ENCODE data around the gene ANKRD12.

DNA sequence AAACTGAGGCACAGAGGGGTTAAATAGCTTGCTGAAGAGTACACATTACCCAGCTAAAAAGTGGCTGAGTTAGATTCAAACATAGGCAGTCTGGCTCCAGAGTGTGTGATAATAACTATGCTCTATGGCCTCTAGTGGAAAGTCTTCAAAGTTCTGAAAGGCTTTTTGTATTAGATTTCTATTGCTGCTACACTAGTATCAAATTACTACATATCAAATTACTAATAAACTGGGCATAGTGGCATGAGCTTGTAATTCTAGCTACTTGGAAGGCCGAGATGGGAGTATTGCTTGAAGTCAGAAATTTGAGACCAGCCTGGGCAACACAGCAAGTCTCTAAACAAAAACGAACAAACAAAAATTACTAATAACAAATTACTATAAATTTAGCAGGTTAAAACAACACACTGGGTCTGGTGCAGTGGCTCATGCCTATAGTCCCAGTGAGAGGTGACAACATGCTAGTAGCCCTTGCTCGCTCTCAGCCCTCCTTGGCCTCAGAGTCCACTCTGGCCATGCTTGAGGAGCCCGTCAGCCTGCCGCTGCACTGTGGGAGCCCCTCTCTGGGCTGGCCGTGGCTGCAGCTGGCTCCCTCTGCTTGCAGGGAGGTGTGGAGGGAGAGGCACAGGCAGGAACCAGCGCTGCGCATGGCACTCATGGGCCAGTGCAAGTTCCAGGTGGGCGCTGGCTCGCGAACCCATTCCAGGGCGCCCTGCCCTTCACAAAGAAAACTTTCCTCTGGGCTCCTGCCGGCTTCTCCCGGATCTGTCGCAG lies 159.8 kb downstream of the ANKRD12 start:
- TF ChIP-seq, protein P1, sequence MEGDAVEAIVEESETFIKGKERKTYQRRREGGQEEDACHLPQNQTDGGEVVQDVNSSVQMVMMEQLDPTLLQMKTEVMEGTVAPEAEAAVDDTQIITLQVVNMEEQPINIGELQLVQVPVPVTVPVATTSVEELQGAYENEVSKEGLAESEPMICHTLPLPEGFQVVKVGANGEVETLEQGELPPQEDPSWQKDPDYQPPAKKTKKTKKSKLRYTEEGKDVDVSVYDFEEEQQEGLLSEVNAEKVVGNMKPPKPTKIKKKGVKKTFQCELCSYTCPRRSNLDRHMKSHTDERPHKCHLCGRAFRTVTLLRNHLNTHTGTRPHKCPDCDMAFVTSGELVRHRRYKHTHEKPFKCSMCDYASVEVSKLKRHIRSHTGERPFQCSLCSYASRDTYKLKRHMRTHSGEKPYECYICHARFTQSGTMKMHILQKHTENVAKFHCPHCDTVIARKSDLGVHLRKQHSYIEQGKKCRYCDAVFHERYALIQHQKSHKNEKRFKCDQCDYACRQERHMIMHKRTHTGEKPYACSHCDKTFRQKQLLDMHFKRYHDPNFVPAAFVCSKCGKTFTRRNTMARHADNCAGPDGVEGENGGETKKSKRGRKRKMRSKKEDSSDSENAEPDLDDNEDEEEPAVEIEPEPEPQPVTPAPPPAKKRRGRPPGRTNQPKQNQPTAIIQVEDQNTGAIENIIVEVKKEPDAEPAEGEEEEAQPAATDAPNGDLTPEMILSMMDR (conservative IDR thresholded peaks at IDR 0.05; ENCODE audit: low read length), result no peak
- TF ChIP-seq EZH2phosphoT487 (IDR thresholded peaks at IDR 0.05; ENCODE audit: borderline replicate concordance, low read depth, low read length), result no peak
